22Rv1 (cell line): Measurements from ENCODE around the gene EIF3A.

ENCODE experiments used
- ZFX ChIP-seq: fragments of 450-650 bp; IDR thresholded peaks from 2 replicates; pipeline ENCODE4 v1.6.1; 2017; ENCODE audit warnings: antibody characterized with exemption, borderline replicate concordance
- TF ChIP-seq, protein P1 (sequence below): fragments of 450-650 bp; IDR thresholded peaks from 2 replicates; pipeline ENCODE4 v1.5.1; 2017; ENCODE audit warnings: mild to moderate bottlenecking

- TF ChIP-seq, protein P1, sequence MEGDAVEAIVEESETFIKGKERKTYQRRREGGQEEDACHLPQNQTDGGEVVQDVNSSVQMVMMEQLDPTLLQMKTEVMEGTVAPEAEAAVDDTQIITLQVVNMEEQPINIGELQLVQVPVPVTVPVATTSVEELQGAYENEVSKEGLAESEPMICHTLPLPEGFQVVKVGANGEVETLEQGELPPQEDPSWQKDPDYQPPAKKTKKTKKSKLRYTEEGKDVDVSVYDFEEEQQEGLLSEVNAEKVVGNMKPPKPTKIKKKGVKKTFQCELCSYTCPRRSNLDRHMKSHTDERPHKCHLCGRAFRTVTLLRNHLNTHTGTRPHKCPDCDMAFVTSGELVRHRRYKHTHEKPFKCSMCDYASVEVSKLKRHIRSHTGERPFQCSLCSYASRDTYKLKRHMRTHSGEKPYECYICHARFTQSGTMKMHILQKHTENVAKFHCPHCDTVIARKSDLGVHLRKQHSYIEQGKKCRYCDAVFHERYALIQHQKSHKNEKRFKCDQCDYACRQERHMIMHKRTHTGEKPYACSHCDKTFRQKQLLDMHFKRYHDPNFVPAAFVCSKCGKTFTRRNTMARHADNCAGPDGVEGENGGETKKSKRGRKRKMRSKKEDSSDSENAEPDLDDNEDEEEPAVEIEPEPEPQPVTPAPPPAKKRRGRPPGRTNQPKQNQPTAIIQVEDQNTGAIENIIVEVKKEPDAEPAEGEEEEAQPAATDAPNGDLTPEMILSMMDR: no peak
- TF ChIP-seq ZFX: no peak
Measured at GRCh38 chr10:119120413-119120867, 39.8 kb upstream of the EIF3A start.
